Hepatocyte (in vitro differentiated cells): ENCODE data around the gene LSM12.

Source experiments
- EZH2 ChIP-seq: fragments of 200-600 bp; sonication (generic); IDR thresholded peaks from 2 replicates; pipeline ENCODE4 v1.6.1; 2016; ENCODE audit warnings: antibody characterized with exemption, mild to moderate bottlenecking, borderline replicate concordance
- EZH2phosphoT487 ChIP-seq: fragments of 200-600 bp; sonication (generic); IDR thresholded peaks from one replicate; pipeline ENCODE4 v1.6.1; 2018; ENCODE audit warnings: antibody characterized with exemption, mild to moderate bottlenecking, low read depth, moderate library complexity; ENCODE audit not compliant: unreplicated experiment, severe bottlenecking
- TF ChIP-seq, protein P1 (sequence below): fragments of 200-600 bp; sonication (generic); IDR thresholded peaks from 2 replicates; pipeline ENCODE4 v1.5.1; 2016; ENCODE audit warnings: antibody characterized with exemption, mild to moderate bottlenecking; ENCODE audit not compliant: poor library complexity

DNA sequence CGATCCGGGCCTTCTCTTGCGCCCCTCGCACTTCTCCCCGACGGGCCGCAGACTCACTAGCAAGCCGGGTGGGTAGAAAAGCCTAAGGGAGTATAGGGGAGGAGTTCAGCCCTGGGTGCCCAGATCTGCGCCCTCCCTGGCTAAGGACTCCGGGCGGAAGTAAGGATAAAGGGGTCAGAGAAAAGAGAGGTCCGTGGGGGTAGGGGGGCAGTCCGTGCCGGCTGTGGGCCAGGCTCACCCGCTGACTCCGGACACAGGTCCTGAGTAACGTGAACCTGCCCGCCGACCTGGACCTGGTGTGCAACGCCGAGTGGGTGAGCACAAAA lies 60.2 kb downstream of the LSM12 start:
- TF ChIP-seq, protein P1, sequence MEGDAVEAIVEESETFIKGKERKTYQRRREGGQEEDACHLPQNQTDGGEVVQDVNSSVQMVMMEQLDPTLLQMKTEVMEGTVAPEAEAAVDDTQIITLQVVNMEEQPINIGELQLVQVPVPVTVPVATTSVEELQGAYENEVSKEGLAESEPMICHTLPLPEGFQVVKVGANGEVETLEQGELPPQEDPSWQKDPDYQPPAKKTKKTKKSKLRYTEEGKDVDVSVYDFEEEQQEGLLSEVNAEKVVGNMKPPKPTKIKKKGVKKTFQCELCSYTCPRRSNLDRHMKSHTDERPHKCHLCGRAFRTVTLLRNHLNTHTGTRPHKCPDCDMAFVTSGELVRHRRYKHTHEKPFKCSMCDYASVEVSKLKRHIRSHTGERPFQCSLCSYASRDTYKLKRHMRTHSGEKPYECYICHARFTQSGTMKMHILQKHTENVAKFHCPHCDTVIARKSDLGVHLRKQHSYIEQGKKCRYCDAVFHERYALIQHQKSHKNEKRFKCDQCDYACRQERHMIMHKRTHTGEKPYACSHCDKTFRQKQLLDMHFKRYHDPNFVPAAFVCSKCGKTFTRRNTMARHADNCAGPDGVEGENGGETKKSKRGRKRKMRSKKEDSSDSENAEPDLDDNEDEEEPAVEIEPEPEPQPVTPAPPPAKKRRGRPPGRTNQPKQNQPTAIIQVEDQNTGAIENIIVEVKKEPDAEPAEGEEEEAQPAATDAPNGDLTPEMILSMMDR, result no peak
- no peak for TF ChIP-seq EZH2
- TF ChIP-seq EZH2phosphoT487, result peak; percentile 31
